Measurements from ENCODE around the gene RHOBTB3.

RHOBTB3 gene

GRCh38 chr5:95730011-95730700, 980 bp upstream of the RHOBTB3 start:
- no peak overlapping the region for H3K27ac ChIP-seq
- TF ChIP-seq ZFX (IDR thresholded peaks at IDR 0.05), result no peak
- no peak for TF ChIP-seq CTCF (conservative IDR thresholded peaks at IDR 0.05)

GRCh38 chr5:95731571-95732554, 727 bp downstream of the RHOBTB3 start:
- H3K27ac ChIP-seq, result peak overlapping the region; percentile 26

GRCh38 chr5:95733107-95733665, 2.0 kb downstream of the RHOBTB3 start:
- no peak for TF ChIP-seq ZFX (IDR thresholded peaks at IDR 0.05)
- no peak for TF ChIP-seq CTCF (conservative IDR thresholded peaks at IDR 0.05)
- H3K27ac ChIP-seq, result no peak overlapping the region

More at GRCh38 chr5:95731571-95732554, 727 bp downstream of the RHOBTB3 start:
- TF ChIP-seq CTCF (conservative IDR thresholded peaks at IDR 0.05), result no peak; the same call in 1 of the 2 replicates
- TF ChIP-seq ZFX (IDR thresholded peaks at IDR 0.05), result no peak

- no peak overlapping the region for H3K27ac ChIP-seq
- TF ChIP-seq CTCF (conservative IDR thresholded peaks at IDR 0.05) (no peak), ZFX (IDR thresholded peaks at IDR 0.05) (no peak)
These were observed 3.1 kb downstream of the RHOBTB3 start for GRCh38 chr5:95734187-95734586.

GRCh38 chr5:95734906-95735305, 3.8 kb downstream of the RHOBTB3 start:
- TF ChIP-seq ZFX (IDR thresholded peaks at IDR 0.05) (no peak), CTCF (conservative IDR thresholded peaks at IDR 0.05) (no peak)
- H3K27ac ChIP-seq, result no peak overlapping the region

GRCh38 chr5:95735406-95735805, 4.3 kb downstream of the RHOBTB3 start:
- H3K27ac ChIP-seq, result no peak overlapping the region
- no peak for TF ChIP-seq CTCF (conservative IDR thresholded peaks at IDR 0.05)
- no peak for TF ChIP-seq ZFX (IDR thresholded peaks at IDR 0.05)
